ENCODE measurements around the gene ZNF333. TPM values are rescaled to one million over a fixed set of nuclear protein-coding genes. Genes with fewer than 3 reads are reported as not detected.

Gene ZNF333
- total and polyA plus RNA-seq, 2 of the 4 experiments (the other 2 are of a cell fraction) = 9.8 to 15.1 TPM

DNA sequence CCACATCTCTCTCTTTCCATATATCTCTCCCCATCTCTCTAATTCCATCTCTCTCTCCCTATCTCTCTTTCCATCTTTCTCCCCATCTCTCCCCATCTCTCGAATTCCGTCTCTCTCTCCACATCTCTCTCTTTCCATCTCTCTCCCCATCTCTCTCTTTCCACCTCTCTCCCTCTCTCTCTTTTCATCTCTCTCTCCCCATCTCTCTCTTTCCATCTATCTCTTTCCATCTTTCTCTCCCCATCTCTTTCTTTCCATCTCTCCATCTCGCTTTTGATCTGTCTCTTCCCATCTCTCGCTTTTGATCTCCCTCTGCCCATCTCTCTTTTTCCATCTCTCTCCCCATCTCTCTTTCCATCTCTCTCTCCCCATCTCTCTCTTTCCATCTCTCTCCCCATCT, 40.8 kb upstream of the ZNF333 start:
- no TSS peak for BruUV-seq (replicated peaks)
- H3K79me1 ChIP-seq (ENCODE audit: low read depth in 1 of 2, low read length in 2 of 2) = no peaks in the 10 kb centered on the region
- H3K23ac ChIP-seq (ENCODE audit: low read depth, low read length) = no peak overlapping the region
- H2AK5ac ChIP-seq (ENCODE audit: low read depth, low read length) = no peak overlapping the region
- no peak overlapping the region for H2AFZ ChIP-seq (replicated peaks; ENCODE audit: low read length, poor library complexity)
- dilution Hi-C loops (cut with HindIII; ENCODE audit: low sequenced_read_pairs, unreplicated experiment) = no loop called here
- in situ Hi-C loops (cut with MboI; ENCODE audit: low sequenced_read_pairs) = no loop called here
- no peak overlapping the region for H3K4me3 ChIP-seq (ENCODE audit: insufficient read depth, low read depth, low read length)
- H3K4ac ChIP-seq (ENCODE audit: low read depth, low read length) = no peak overlapping the region
- DNase-seq = no peak
- ATAC-seq (ENCODE audit: low read depth) = no peak
- no peak overlapping the region for H2BK5ac ChIP-seq (ENCODE audit: low read depth, low read length, poor library complexity, severe bottlenecking)
- no peak overlapping the region for H2BK15ac ChIP-seq (ENCODE audit: low read depth, low read length)
- H4K8ac ChIP-seq (ENCODE audit: low read depth in 2 of 2, low read length in 2 of 2) = no peak overlapping the region
- no peak overlapping the region for H2BK20ac ChIP-seq (ENCODE audit: low read depth, low read length)
- TF ChIP-seq RAD21 (IDR thresholded peaks at IDR 0.05; ENCODE audit: low read length) (no peak), FOS (IDR thresholded peaks at IDR 0.05; ENCODE audit: low read depth, low read length) (no peak), CEBPB (IDR thresholded peaks at IDR 0.05; ENCODE audit: low read depth, low read length) (no peak), CHD1 (IDR thresholded peaks at IDR 0.05; ENCODE audit: low read depth, low read length) (no peak), SMC3 (IDR thresholded peaks at IDR 0.05; ENCODE audit: low read depth, low read length) (no peak), BHLHE40 (IDR thresholded peaks at IDR 0.05; ENCODE audit: low read depth, low read length) (no peak), NFE2L2 (IDR thresholded peaks at IDR 0.05; ENCODE audit: low read depth, low read length) (no peak), MXI1 (IDR thresholded peaks at IDR 0.05; ENCODE audit: borderline replicate concordance, low read depth, low read length) (no peak), POLR2A (IDR thresholded peaks at IDR 0.05; ENCODE audit: low read depth, low read length) (no peak), MAZ (IDR thresholded peaks at IDR 0.05; ENCODE audit: borderline replicate concordance, low read depth, low read length) (no peak), RCOR1 (IDR thresholded peaks at IDR 0.05; ENCODE audit: insufficient replicate concordance, low read length) (no peak), USF2 (IDR thresholded peaks at IDR 0.05; ENCODE audit: low read depth, low read length) (no peak), RFX5 (IDR thresholded peaks at IDR 0.05; ENCODE audit: low read depth, low read length) (no peak), MAFK (IDR thresholded peaks at IDR 0.05; ENCODE audit: low read depth, low read length) (no peak)
- TF ChIP-seq, protein P1, sequence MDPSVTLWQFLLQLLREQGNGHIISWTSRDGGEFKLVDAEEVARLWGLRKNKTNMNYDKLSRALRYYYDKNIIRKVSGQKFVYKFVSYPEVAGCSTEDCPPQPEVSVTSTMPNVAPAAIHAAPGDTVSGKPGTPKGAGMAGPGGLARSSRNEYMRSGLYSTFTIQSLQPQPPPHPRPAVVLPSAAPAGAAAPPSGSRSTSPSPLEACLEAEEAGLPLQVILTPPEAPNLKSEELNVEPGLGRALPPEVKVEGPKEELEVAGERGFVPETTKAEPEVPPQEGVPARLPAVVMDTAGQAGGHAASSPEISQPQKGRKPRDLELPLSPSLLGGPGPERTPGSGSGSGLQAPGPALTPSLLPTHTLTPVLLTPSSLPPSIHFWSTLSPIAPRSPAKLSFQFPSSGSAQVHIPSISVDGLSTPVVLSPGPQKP (IDR thresholded peaks at IDR 0.05; ENCODE audit: borderline replicate concordance, low read depth, low read length) = no peak
- TF ChIP-seq, protein P2, sequence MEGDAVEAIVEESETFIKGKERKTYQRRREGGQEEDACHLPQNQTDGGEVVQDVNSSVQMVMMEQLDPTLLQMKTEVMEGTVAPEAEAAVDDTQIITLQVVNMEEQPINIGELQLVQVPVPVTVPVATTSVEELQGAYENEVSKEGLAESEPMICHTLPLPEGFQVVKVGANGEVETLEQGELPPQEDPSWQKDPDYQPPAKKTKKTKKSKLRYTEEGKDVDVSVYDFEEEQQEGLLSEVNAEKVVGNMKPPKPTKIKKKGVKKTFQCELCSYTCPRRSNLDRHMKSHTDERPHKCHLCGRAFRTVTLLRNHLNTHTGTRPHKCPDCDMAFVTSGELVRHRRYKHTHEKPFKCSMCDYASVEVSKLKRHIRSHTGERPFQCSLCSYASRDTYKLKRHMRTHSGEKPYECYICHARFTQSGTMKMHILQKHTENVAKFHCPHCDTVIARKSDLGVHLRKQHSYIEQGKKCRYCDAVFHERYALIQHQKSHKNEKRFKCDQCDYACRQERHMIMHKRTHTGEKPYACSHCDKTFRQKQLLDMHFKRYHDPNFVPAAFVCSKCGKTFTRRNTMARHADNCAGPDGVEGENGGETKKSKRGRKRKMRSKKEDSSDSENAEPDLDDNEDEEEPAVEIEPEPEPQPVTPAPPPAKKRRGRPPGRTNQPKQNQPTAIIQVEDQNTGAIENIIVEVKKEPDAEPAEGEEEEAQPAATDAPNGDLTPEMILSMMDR (conservative IDR thresholded peaks at IDR 0.05; ENCODE audit: low read depth, low read length) = no peak
- intact Hi-C loops (cut with micrococcal nuclease) = no loop called here
- no peak overlapping the region for H3K18ac ChIP-seq (ENCODE audit: low read depth, low read length)
- no peak overlapping the region for H2BK120ac ChIP-seq (ENCODE audit: low read depth, low read length)
- H3K27me3 ChIP-seq (ENCODE audit: control insufficient read depth, insufficient read depth, low read length) = no peaks in the 10 kb centered on the region
- no peak overlapping the region for H3K14ac ChIP-seq (replicated peaks; ENCODE audit: low read depth, low read length)
- no peaks in the 10 kb centered on the region; the same call in 1 of the 2 replicates for H3K9me3 ChIP-seq (ENCODE audit: control insufficient read depth, insufficient read depth, low read length)
- H3K27ac ChIP-seq (ENCODE audit: insufficient read depth, low read length) = no peak overlapping the region
- H2AK9ac ChIP-seq (replicated peaks; ENCODE audit: low read depth, low read length, poor library complexity) = no peak overlapping the region
- no peak overlapping the region for H3K9ac ChIP-seq (ENCODE audit: low read depth, low read length)
- H4K5ac ChIP-seq (ENCODE audit: low read depth, low read length) = no peak overlapping the region
- CTCF ChIA-PET = no interaction called here
- H3K56ac ChIP-seq (ENCODE audit: extremely low read depth, insufficient read depth, low read length) = no peak overlapping the region
- WGBS, 2 experiments (ENCODE audit: extremely low coverage in 2 of 2, insufficient read length in 1 of 2) = 39 to 92% methylated on average over 3 to 4 of the region's 4 CpGs
- no peaks in the 10 kb centered on the region for H4K20me1 ChIP-seq (ENCODE audit: insufficient read depth, low read length)
- no peak overlapping the region for H3K4me2 ChIP-seq (ENCODE audit: low read depth, low read length)
- POLR2A ChIA-PET (ENCODE audit: unreplicated experiment) = no interaction called here
- no peaks in the 10 kb centered on the region for H3K36me3 ChIP-seq (ENCODE audit: control insufficient read depth, insufficient read depth, low read length)
- no peaks in the 10 kb centered on the region for H3K9me1 ChIP-seq (ENCODE audit: insufficient read depth, low read length)
- H4K91ac ChIP-seq (ENCODE audit: insufficient read depth, low read depth, low read length) = no peak overlapping the region
- H3K4me1 ChIP-seq (ENCODE audit: control insufficient read depth, insufficient read depth, low read length) = no peaks in the 10 kb centered on the region

Data from IMR-90 (cell line).